ENCODE data around the gene PLRG1. TPM values are rescaled to one million over a fixed set of nuclear protein-coding genes. Genes with fewer than 3 reads are reported as not detected.
A peak's percentile ranks its signal among the peaks of the same experiment; 100 is the strongest.

PLRG1 gene
- total RNA-seq, 6 donors from 2014 or later, result 12.9 to 60.1 (median 51.3) TPM

DNA sequence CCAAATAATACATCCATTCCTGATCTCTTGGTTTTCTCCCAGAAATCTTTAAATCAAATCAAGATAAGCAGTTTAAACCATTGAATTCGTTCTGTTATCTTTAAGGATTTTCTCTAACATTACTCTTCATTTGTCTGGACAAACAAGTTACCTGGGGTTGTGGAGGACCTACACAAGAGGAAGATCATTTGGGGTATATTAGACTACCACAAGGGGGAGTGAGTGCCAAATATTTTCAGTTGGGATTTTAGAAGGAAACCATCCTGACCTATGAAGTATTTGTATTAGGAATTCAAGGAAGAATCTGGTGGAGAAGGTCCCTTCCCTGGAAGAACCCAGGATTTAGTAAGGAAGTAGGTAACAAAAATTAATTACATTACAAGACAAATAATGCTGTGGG is 46.6 kb downstream of the PLRG1 start:
- ATAC-seq (ENCODE audit: low FRiP score in 2 of 2), result no peak
- Histone ChIP-seq H3K9me3 (no peaks in the 10 kb centered on the region), H3K36me3 (no peaks in the 10 kb centered on the region), H3K27ac (no peak overlapping the region), H3K4me1 (no peaks in the 10 kb centered on the region), H3K4me3 (no peak overlapping the region), H3K27me3 (no peaks in the 10 kb centered on the region)
- no peak for DNase-seq
- TF ChIP-seq, protein P1, sequence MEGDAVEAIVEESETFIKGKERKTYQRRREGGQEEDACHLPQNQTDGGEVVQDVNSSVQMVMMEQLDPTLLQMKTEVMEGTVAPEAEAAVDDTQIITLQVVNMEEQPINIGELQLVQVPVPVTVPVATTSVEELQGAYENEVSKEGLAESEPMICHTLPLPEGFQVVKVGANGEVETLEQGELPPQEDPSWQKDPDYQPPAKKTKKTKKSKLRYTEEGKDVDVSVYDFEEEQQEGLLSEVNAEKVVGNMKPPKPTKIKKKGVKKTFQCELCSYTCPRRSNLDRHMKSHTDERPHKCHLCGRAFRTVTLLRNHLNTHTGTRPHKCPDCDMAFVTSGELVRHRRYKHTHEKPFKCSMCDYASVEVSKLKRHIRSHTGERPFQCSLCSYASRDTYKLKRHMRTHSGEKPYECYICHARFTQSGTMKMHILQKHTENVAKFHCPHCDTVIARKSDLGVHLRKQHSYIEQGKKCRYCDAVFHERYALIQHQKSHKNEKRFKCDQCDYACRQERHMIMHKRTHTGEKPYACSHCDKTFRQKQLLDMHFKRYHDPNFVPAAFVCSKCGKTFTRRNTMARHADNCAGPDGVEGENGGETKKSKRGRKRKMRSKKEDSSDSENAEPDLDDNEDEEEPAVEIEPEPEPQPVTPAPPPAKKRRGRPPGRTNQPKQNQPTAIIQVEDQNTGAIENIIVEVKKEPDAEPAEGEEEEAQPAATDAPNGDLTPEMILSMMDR (IDR thresholded peaks at IDR 0.05), result peak in 4 of 6 experiments; percentile 6 to 45 (median 16)
- TF ChIP-seq EP300 (IDR thresholded peaks at IDR 0.05), result no peak
- 15 to 17% methylated on average over 1 of the region's 1 CpG for WGBS, 2 donors

DNA sequence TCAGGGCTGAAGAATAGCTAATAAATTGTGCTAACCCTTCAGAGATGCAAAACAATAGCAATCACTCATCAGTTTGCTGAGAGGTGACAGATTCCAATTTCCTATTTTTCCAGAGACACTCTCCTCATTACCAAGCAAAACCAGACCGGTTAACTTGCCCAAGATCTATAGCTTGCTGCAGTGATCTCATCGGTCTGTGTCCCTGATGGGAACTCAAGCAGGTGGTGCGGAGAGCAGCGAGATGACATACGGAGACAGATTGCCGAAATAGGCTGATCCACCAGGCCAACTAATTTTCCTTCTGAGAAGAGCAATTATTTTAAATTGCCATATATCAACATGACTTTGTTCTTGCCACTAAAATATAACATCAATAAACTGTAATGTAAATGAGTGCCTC is 48.1 kb downstream of the PLRG1 start:
- 80 to 85% methylated on average over 6 of the region's 6 CpGs for WGBS, 2 donors
- no peak for ATAC-seq (ENCODE audit: low FRiP score in 2 of 2)
- Histone ChIP-seq H3K4me3 (no peak overlapping the region), H3K9me3 (no peaks in the 10 kb centered on the region), H3K27me3 (no peaks in the 10 kb centered on the region), H3K27ac (no peak overlapping the region), H3K4me1 (no peaks in the 10 kb centered on the region), H3K36me3 (no peaks in the 10 kb centered on the region)
- no peak for DNase-seq
- TF ChIP-seq EP300 (IDR thresholded peaks at IDR 0.05), result no peak
- no peak for TF ChIP-seq POLR2AphosphoS5 (IDR thresholded peaks at IDR 0.05)

DNA sequence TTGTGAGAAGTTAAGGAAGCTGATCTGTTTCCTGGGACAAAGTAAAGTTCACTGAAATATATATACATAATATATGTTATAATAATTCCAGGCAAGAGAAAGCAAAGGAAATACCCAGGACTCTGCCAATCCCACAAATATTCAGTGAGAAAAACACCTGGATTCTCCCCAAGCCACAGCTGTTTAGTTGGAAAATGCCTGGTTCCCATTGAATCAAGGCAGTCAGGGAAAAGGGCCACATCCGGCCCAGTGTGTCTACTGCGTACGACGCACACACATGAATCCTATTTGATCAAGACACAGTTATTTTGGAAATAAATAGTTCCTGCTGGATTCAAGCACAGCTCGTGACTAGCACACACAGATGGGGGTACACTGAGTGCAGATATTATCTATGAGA is 52.3 kb downstream of the PLRG1 start:
- no peak overlapping the region for H3K4me3 ChIP-seq
- ATAC-seq (ENCODE audit: low FRiP score in 2 of 2), result no peak
- H3K9me3 ChIP-seq, result no peaks in the 10 kb centered on the region
- no peaks in the 10 kb centered on the region for H3K36me3 ChIP-seq
- H3K4me1 ChIP-seq, result no peaks in the 10 kb centered on the region
- TF ChIP-seq POLR2A (IDR thresholded peaks at IDR 0.05), result no peak
- TF ChIP-seq, protein P1 (IDR thresholded peaks at IDR 0.05), result no peak
- no peak for TF ChIP-seq EP300 (IDR thresholded peaks at IDR 0.05)
- TF ChIP-seq POLR2AphosphoS5 (IDR thresholded peaks at IDR 0.05), result no peak
- H3K27ac ChIP-seq, result no peak overlapping the region
- 84 to 87% methylated on average over 5 of the region's 5 CpGs for WGBS, 2 donors
- no peaks in the 10 kb centered on the region for H3K27me3 ChIP-seq
- no peak for DNase-seq

DNA sequence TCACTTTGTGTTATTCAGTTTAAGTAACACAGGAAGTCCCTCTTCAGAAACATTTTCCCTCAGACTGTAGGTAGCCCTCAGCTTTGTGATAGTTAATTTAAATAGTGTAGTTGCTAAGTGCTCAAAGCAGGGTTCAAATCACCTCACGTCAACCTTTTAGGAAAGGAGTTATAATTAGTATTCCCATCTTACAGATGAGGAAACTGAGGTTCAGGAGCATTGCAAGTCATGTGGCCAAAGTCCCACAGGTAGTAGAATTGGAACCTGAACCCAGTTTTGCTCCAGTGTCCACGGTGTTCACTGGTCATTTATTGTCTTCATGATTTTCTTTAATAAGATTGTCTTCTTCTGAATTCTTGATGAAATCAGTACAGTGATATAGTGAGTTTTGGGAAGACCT is 54.3 kb downstream of the PLRG1 start:
- Histone ChIP-seq H3K4me3 (no peak overlapping the region), H3K27ac (no peak overlapping the region), H3K9me3 (no peaks in the 10 kb centered on the region), H3K4me1 (peaks cover 11 to 19% (median 13%) of the 10 kb centered on the region in 4 donors), H3K27me3 (peaks cover 0 to 14% (median 5%) of the 10 kb centered on the region in 4 donors), H3K36me3 (no peaks in the 10 kb centered on the region)
- WGBS, 2 donors, result 89 to 92% methylated on average over 2 of the region's 2 CpGs
- TF ChIP-seq EP300 (IDR thresholded peaks at IDR 0.05) (no peak), POLR2AphosphoS5 (IDR thresholded peaks at IDR 0.05) (no peak), POLR2A (IDR thresholded peaks at IDR 0.05) (no peak)
- TF ChIP-seq, protein P1 (IDR thresholded peaks at IDR 0.05), result no peak
- ATAC-seq (ENCODE audit: low FRiP score in 2 of 2), result no peak
- no peak for DNase-seq

DNA sequence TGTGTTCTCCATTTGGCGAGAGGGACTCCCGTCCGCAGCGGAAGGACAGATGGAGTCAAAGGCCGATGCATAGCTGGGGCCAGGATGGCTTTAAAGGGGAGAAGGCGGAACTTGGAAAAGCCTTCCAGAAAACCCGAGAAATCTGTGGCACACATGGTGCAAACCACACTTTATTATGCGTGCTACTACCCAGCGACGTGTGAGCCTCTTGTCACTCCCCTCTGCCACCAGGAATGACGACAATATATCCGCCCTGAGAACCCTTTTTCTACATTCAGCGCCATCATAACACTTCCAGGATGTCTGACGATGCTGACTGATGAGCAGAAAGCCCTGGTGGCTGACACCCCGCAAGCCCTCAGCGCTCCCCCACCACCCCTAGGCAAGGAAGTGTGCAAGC is 57.9 kb downstream of the PLRG1 start:
- 9 to 22% methylated on average over 6 to 16 of the region's 16 CpGs for WGBS, 2 donors
- no peaks in the 10 kb centered on the region for H3K36me3 ChIP-seq
- H3K27ac ChIP-seq, result no peak overlapping the region
- H3K27me3 ChIP-seq, result peaks cover 0 to 25% (median 15%) of the 10 kb centered on the region in 4 donors
- no peak for TF ChIP-seq POLR2A (IDR thresholded peaks at IDR 0.05)
- TF ChIP-seq, protein P1 (IDR thresholded peaks at IDR 0.05), result no peak
- H3K4me3 ChIP-seq, result peak overlapping the region in 2 of 4 donors; percentile 36 to 46
- DNase-seq (peak in 1 of 2 donors; percentile 13), ATAC-seq (ENCODE audit: low FRiP score in 2 of 2) (no peak)
- H3K9me3 ChIP-seq, result no peaks in the 10 kb centered on the region
- peaks cover 13 to 30% (median 20%) of the 10 kb centered on the region in 4 donors for H3K4me1 ChIP-seq

Data from upper lobe of left lung (tissue), 6 donors.